ENCODE data around the gene WDR3. TPM values are rescaled to one million over a fixed set of nuclear protein-coding genes. Genes with fewer than 3 reads are reported as not detected.

Gene WDR3
- total and polyA plus RNA-seq, 8 donors = 16.0 to 31.8 (median 28.4) TPM

- no peaks in the 10 kb centered on the region for H3K27me3 ChIP-seq
- DNase-seq (no peak), ATAC-seq (no peak)
- no peaks in the 10 kb centered on the region for H3K36me3 ChIP-seq
- no peaks in the 10 kb centered on the region for H3K9me3 ChIP-seq
- no peak for TF ChIP-seq CTCF (IDR thresholded peaks at IDR 0.05)
- no peak overlapping the region for H3K4me3 ChIP-seq
- H3K4me1 ChIP-seq = no peaks in the 10 kb centered on the region
- intact Hi-C loops (cut with DNase I) = no loop called here
- no peak overlapping the region for H3K27ac ChIP-seq
Observed at GRCh38 chr1:117976381-117976780, 46.8 kb downstream of the WDR3 start.

GRCh38 chr1:117981455-117982192 lies 52.1 kb downstream of the WDR3 start:
- Histone ChIP-seq H3K36me3 (no peaks in the 10 kb centered on the region), H3K27ac (no peak overlapping the region), H3K4me1 (no peaks in the 10 kb centered on the region), H3K4me3 (no peak overlapping the region), H3K9me3 (no peaks in the 10 kb centered on the region), H3K27me3 (no peaks in the 10 kb centered on the region)
- intact Hi-C loops (cut with DNase I) = no loop called here
- no peak for TF ChIP-seq CTCF (IDR thresholded peaks at IDR 0.05)
- ATAC-seq (peak; percentile 98), DNase-seq (peak in 1 of 4 donors; percentile 24)

GRCh38 chr1:117985239-117985638 lies 55.7 kb downstream of the WDR3 start:
- H3K36me3 ChIP-seq = no peaks in the 10 kb centered on the region
- ATAC-seq (no peak), DNase-seq (no peak)
- TF ChIP-seq CTCF (IDR thresholded peaks at IDR 0.05) = no peak
- H3K27ac ChIP-seq = no peak overlapping the region
- H3K4me3 ChIP-seq = no peak overlapping the region
- intact Hi-C loops (cut with DNase I) = no loop called here
- H3K9me3 ChIP-seq = no peaks in the 10 kb centered on the region
- no peaks in the 10 kb centered on the region for H3K4me1 ChIP-seq
- H3K27me3 ChIP-seq = no peaks in the 10 kb centered on the region

- no peaks in the 10 kb centered on the region for H3K9me3 ChIP-seq
- intact Hi-C loops (cut with DNase I) = no loop called here
- ATAC-seq (no peak), DNase-seq (no peak)
- H3K4me1 ChIP-seq = no peaks in the 10 kb centered on the region
- H3K27me3 ChIP-seq = no peaks in the 10 kb centered on the region
- H3K36me3 ChIP-seq = no peaks in the 10 kb centered on the region
- H3K27ac ChIP-seq = no peak overlapping the region
- no peak overlapping the region for H3K4me3 ChIP-seq
- TF ChIP-seq CTCF (IDR thresholded peaks at IDR 0.05) = no peak
Observed at GRCh38 chr1:117985973-117986372, 56.4 kb downstream of the WDR3 start.

GRCh38 chr1:118004312-118004711 lies 74.8 kb downstream of the WDR3 start:
- no peak for TF ChIP-seq CTCF (IDR thresholded peaks at IDR 0.05)
- Histone ChIP-seq H3K4me3 (no peak overlapping the region), H3K27me3 (no peaks in the 10 kb centered on the region), H3K36me3 (no peaks in the 10 kb centered on the region), H3K4me1 (no peaks in the 10 kb centered on the region), H3K27ac (no peak overlapping the region), H3K9me3 (peaks cover 0 to 4% of the 10 kb centered on the region in 2 donors)
- intact Hi-C loops (cut with DNase I) = no loop called here
- ATAC-seq (no peak), DNase-seq (peak in 1 of 4 donors; percentile 34)
